ENCODE measurements around the gene CAPN12. TPM values are rescaled to one million over a fixed set of nuclear protein-coding genes. Genes with fewer than 3 reads are reported as not detected.
A peak's percentile ranks its signal among the peaks of the same experiment; 100 is the strongest.

CAPN12 gene
- total and polyA plus RNA-seq, 9 donors: 0.22 to 8.0 (median 3.1) TPM

GRCh38 chr19:38712161-38712748 is 32.0 kb downstream of the CAPN12 start:
- intact Hi-C loops (cut with DNase I): loop anchor here in 2 of 4 donors (2.0 to 5.0 kb wide), 2 partner anchors 57 to 60 kb away; no protein-coding TSS in a partner anchor
- DNase-seq: no peak
- peak overlapping the region; percentile 16 to 35 for H3K27ac ChIP-seq
- H3K36me3 ChIP-seq: no peaks in the 10 kb centered on the region
- WGBS, 3 donors: 58 to 74% (median 67%) methylated on average over 15 of the region's 15 CpGs
- H3K4me3 ChIP-seq: no peak overlapping the region
- TF ChIP-seq POLR2A (IDR thresholded peaks at IDR 0.05) (no peak), CTCF (IDR thresholded peaks at IDR 0.05) (no peak), EP300 (IDR thresholded peaks at IDR 0.05) (no peak)
- no peaks in the 10 kb centered on the region for H3K9me3 ChIP-seq
- peaks cover 22% of the 10 kb centered on the region for H3K4me1 ChIP-seq (ENCODE audit: insufficient read depth)
- H3K27me3 ChIP-seq: no peaks in the 10 kb centered on the region

- H3K27ac ChIP-seq: peak overlapping the region in 1 of 2 donors; percentile 35
- no peaks in the 10 kb centered on the region for H3K36me3 ChIP-seq
- DNase-seq: peak; percentile 55 to 83 (median 72)
- H3K4me3 ChIP-seq: no peak overlapping the region
- H3K27me3 ChIP-seq: no peaks in the 10 kb centered on the region
- intact Hi-C loops (cut with DNase I): loop anchor here in 2 of 4 donors (2.0 to 5.0 kb wide), 2 partner anchors 57 to 59 kb away; no protein-coding TSS in a partner anchor
- no peaks in the 10 kb centered on the region for H3K9me3 ChIP-seq
- peaks cover 22% of the 10 kb centered on the region for H3K4me1 ChIP-seq (ENCODE audit: insufficient read depth)
- no peak for TF ChIP-seq CTCF (IDR thresholded peaks at IDR 0.05)
- TF ChIP-seq EP300 (IDR thresholded peaks at IDR 0.05): no peak
- TF ChIP-seq POLR2A (IDR thresholded peaks at IDR 0.05): no peak
- 8 to 17% (median 9%) methylated on average over 11 to 12 of the region's 12 CpGs for WGBS, 3 donors
Measured at GRCh38 chr19:38711726-38712153, 32.5 kb downstream of the CAPN12 start.

DNA sequence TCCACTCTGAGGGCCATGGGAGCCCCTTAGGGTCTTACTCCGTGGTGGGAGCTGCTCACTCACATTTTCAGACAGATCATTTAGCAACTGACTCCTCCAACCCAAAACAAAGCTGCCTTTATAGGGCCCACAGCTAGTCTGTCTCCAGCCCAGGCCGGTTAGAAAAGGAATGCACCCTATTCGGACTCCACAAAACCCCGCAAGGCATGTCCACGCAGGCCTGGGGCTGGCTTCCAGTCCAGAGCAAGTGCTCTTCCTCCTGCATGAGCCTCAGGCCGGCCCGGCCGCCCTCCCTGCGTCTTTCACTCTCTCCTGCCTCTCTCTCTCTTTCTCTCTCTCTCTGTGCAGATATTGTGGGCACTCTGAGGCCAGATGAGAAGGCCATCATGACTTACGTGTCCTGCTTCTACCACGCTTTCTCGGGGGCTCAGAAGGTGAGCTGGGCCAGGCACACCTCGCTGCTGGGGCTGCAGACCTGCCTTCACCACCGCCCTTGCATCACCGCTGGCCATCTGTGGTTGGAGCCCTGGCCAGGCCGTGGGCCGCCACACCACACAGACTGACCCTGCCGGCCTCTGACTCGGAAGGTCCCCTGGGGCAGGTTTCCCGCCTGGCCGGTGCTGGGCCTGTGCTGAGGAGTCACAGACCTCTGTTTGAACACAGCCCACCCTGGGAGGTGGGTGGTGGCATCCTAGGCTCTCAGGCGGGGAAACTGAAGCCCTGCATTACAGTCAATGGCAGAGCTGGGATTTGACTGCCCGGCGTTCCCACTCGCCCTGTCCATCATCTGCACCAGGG is 33.1 kb downstream of the CAPN12 start:
- Histone ChIP-seq H3K27ac (peak overlapping the region; percentile 32 to 35), H3K27me3 (no peaks in the 10 kb centered on the region), H3K4me3 (no peak overlapping the region), H3K9me3 (no peaks in the 10 kb centered on the region), H3K4me1 (ENCODE audit: insufficient read depth) (peaks cover 22% of the 10 kb centered on the region), H3K36me3 (no peaks in the 10 kb centered on the region)
- intact Hi-C loops (cut with DNase I): loop anchor here in 1 of 4 donors (5.0 kb wide), 1 partner anchor 59 kb away; no protein-coding TSS in a partner anchor
- no peak for DNase-seq
- 58 to 67% (median 59%) methylated on average over 22 to 25 of the region's 25 CpGs for WGBS, 3 donors
- no peak for TF ChIP-seq POLR2A (IDR thresholded peaks at IDR 0.05)
- no peak for TF ChIP-seq CTCF (IDR thresholded peaks at IDR 0.05)
- no peak for TF ChIP-seq EP300 (IDR thresholded peaks at IDR 0.05)

- H3K27me3 ChIP-seq: no peaks in the 10 kb centered on the region
- H3K36me3 ChIP-seq: no peaks in the 10 kb centered on the region
- intact Hi-C loops (cut with DNase I): loop anchor here in 1 of 4 donors (5.0 kb wide), 1 partner anchor 58 kb away; no protein-coding TSS in a partner anchor
- no peaks in the 10 kb centered on the region for H3K9me3 ChIP-seq
- H3K4me3 ChIP-seq: no peak overlapping the region
- no peak for TF ChIP-seq CTCF (IDR thresholded peaks at IDR 0.05)
- DNase-seq: peak in 1 of 5 donors; percentile 17
- H3K27ac ChIP-seq: peak overlapping the region in 1 of 2 donors; percentile 3
- 71 to 80% (median 79%) methylated on average over 2 of the region's 2 CpGs for WGBS, 3 donors
- H3K4me1 ChIP-seq (ENCODE audit: insufficient read depth): peaks cover 22% of the 10 kb centered on the region
Measured at GRCh38 chr19:38710416-38710702, 33.9 kb downstream of the CAPN12 start.
